ENCODE measurements around the gene CFAP299.
"Not testable (repeated sequence)": the region's sequence is repeated elsewhere in the genome, so short reads cannot be mapped to it uniquely, and the experiment has no call there.

CFAP299 gene

DNA sequence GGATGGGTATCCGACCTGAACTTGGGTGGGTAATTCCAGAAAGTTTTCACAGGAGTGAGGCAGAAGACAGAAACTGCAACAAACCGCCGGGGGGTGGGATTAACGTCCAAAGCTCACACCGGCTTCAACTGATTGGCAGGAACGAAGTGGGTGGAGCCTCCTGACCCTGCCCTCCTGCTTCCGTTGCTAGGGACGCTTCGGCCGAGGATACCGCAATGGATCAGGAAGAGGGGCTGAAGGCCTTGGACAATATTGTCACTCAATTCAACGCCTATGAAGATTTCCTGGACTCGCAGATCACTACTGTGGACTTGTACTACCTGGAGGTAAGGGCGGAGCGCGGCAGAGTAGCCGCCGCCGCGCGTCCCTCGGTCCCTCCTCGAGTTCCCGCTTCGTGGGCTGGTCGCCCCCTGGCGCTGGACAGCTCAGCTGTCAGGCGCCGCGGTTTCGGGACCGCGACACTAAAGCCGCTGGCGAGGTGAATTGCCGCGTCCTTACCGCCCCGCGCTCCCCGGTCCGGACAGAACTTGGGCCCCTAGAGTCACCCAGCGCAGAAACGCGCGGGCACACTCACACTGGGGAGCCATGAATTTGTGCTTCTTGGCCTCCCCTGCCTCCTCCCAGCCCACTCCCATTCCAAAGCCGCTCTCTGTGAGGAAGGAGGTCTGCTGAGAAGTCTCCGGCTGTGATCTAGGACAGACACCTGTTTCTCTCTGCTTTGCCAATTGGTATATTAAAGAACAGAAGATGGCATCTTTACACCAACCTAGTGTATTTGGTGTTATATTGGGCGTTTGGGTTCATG, at the start of gene CFAP299:
TSS of gene CFAP299 (plus strand) at position 177 of the 805 bp plus-strand sequence.
- peak; percentile 2 to 7 for DNase-seq (ENCODE audit: low read depth in 2 of 2)

DNA sequence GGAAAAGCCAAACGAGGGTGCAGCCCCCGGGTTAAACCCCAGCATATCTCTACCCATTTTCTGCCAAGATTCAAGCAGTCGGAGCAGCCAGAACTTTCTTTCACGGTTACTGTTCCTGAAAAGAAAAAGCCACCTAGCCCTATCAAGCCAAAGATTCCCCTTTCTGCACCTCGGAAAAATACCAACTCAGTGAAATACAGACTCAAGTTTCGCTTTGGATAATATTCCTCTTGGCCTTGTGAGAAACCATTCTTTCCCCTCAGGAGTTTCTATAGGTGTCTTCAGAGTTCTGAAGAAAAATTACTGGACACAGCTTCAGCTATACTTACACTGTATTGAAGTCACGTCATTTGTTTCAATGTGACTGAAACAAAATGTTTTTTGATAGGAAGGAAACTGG, 49.1 kb upstream of the CFAP299 start:
- no peak for DNase-seq (ENCODE audit: low read depth in 2 of 2)

DNA sequence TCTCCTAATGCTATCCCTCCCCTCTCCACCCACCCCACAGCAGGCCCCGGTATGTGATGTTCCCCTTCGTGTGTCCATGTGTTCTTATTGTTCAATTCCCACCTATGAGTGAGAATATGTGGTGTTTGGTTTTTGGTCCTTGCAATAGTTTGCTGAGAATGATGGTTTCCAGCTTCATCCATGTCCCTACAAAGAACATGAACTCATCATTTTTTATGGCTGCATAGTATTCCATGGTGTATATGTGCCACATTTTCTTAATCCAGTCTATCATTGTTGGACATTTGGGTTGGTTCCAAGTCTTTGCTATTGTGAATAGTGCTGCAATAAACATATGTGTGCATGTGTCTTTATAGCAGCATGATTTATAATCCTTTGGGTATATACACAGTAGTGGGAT, 44.9 kb upstream of the CFAP299 start:
- not testable (repeated sequence) for DNase-seq (ENCODE audit: low read depth in 2 of 2)

DNA sequence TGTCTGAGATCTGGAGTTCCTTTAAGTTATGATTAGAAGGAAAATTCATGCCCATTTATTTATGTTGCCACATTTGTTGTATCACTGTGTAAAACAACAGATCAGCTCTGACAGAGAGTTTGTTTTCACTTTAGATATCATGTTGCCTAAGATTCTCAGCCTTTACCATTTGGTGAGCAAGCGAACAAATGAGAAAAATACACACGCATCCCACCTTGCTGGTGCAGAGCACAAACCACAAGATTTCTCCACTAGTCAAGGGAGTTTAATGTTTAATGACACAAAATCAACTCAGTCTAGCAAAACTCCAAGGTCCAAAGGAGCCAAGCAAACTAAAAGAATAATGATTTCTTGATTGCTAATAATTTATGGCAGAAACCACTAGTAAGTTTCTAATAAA, 41.3 kb upstream of the CFAP299 start:
- DNase-seq (ENCODE audit: low read depth in 2 of 2), result no peak

DNA sequence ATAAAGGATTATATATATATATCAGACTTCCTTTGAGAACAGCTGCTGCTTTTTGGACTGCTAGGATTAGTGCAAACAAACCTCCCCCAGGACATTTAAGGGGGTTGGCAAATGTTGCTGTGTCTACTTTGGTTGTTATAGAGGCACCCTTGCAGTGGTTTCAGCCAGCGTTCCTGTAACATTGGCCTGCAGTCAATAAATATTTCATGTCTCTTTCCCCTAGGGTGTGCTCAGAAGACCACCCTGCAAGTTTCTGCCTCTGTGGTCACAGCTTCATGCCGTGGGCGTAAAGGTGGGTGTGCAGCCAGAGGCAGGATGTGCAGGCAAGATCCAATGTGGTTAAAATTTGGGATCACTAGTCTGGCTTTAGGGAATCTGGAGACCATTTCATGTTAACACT, 40.2 kb upstream of the CFAP299 start:
- no peak for DNase-seq (ENCODE audit: low read depth in 2 of 2)

DNA sequence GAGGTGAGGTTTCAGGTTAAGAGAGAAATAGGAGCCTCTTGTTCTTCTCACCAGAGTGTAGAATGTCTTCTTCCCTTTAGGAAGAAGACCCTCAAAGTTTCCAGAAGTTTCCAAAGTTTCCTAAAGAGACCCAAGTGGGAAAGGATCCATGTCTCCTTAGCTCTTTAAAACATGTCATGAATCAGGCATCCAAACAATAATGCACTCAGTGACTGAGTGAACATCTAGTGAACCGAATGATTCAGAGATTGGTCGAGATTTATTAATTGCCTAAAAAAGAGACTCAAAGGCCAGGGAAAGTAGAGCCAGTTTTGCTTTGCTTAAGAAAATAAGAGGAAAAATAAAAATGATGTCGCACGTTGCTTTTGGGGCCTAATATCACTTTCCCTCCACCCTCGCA, 39.7 kb upstream of the CFAP299 start:
- no peak for DNase-seq (ENCODE audit: low read depth in 2 of 2)

DNA sequence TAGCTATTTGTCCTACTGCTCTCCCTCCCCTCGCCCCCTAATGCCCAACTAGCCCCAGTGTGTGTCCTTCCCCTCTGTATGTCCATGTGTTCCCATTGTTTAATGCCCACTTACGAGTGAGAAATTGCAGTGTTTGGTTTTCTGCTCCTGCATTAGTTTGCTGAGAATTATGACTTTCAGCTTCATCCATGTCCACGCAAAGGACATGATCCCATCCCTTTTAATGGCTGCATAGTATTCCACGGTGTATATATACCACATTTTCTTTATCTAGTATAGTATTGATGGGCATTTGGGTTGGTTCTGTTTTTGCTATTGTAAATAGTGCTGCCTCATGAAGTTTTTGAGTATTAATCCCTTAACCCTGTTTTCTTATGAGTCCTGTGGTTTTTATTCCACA, 33.6 kb upstream of the CFAP299 start:
- DNase-seq (ENCODE audit: low read depth in 2 of 2), result no peak

DNA sequence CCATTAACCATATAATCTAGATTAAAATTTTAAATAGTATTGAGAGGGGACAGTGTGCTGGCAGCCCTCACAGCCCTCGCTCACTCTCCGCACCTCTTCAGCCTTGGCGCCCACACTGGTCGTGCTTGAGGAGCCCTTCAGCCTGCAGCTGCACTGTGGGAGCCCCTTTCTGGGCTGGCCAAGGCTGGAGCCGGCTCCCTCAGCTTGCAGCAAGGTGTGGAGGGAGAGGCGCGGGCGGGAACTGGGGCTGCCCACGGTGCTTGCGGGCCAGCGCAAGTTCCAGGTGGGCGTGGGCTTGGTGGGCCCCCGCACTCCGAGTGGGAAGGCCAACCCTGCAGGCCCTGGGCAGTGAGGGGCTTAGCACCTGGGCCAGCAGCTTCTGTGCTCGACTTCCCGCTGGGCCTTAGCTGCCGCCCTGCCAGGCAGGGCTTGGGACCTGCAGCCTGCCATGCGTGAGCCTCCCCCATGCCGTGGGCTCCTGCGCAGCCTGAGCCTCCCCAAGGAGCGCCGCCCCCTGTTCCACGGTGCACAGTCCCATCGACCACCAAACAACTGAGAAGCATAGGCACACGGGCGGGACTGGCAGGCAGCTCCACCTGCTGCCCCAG, 32.8 kb upstream of the CFAP299 start:
- DNase-seq (ENCODE audit: low read depth in 2 of 2), result no peak

DNA sequence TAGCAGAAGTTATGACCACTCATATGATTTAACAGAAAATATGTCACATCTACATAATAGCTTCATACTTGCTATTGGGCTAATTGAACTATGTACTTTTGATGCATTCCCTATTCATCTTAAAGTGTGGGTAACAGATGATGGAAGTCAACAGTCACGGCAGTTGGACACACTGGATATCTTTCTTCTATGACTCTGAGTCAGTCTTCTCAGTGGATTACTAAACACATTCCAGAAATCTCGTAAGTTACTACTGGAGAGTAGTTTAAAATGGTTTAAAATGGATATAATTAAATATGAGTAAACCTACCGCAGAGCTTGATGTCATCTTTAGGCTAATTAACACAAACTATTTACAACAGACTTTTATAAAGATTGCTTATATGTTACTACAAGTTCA, 30.1 kb upstream of the CFAP299 start:
- no peak for DNase-seq (ENCODE audit: low read depth in 2 of 2)

DNA sequence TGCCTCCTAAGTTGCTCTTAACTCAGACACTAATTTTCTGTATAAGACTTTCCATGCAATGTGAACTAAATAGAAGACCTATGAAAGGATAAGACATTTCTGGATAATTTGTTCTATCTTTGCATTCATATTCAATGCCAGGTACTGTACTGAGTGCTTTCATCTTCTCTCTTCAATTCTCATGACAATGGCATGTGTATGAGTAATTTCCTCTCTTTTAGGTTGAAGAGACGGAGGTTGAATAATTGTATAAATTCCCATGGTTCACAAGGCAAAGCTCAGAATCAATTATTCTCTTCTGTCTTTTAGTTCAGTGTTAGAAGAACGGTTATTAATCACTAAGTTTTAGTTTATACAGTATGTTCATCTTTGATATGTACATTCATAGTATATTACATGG, 29.3 kb upstream of the CFAP299 start:
- DNase-seq (ENCODE audit: low read depth in 2 of 2), result no peak

DNA sequence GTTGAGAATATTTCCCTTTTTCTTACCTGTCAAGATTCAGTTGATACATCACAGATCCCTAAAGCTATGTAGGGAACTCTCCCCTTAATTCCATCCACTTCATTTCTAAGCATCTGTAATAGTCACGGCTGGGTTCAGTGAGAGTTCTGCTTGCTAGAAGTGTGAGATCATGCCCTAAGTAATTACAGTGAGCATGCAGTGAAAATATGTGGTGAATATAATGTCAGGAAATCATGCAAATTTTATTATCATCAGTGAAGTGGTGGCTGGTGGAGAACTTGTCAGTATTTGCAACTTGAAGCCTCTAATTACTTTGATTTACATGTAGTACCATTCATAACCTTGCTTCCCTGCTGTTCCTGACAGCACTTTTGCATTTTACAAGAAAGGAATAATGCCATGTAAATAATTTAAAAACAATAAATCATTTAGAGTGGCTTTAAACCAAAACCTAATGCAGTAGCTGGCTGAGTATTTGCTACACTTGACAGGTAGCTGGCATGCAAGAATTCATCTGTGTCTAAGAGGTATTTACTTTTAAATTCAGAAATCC, 28.3 kb upstream of the CFAP299 start:
- DNase-seq (ENCODE audit: low read depth in 2 of 2), result no peak

DNA sequence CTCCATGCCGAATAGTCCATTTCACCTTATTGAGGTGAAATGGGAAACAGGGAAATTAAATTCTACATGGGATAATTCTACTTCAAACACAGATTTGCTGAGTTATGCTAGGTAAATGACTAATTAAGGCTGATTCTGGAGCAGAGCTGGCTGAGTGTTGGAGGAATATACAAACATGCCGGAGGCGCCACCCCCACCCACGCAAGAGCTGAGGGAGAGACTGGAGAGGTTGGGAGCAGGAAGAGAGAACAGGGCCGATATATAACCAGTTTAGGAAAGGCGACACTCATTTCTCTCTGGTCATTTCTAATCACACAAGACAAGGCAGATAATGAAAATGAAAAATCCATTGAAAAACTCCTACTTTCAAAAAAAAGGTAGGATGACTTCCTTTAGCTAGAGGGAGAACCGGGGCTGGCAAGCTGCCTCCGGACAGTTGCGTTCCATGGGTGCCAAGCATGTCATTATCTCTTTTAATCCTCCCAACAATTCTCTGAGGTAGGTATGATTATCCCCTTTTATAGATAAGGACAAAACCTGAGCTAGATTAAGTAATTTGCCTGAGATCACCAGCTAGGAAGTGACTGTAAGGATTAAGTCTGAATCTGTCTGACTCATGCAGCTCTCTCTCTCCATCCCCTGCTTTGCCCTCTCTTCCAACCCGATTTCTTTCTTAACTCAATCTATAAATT, 27.6 kb upstream of the CFAP299 start:
- no peak for DNase-seq (ENCODE audit: low read depth in 2 of 2)

DNA sequence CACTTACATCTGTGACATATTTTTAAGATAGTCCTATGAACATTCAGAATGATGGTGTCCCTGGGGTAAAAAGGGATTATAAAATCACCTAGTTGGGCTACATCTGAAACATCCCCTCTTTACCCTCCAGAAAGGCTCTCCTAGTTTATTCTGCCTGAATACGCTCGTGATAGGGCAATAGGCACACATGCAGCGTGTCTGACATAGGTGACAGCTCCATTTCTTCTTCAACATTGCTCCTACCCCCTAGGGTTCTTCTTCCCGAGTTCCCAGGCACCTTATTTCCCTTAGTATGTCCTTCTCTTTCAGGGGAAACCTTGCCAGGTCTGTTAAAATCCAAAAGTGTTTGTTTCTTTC, 27.1 kb upstream of the CFAP299 start:
- DNase-seq (ENCODE audit: low read depth in 2 of 2), result no peak

DNA sequence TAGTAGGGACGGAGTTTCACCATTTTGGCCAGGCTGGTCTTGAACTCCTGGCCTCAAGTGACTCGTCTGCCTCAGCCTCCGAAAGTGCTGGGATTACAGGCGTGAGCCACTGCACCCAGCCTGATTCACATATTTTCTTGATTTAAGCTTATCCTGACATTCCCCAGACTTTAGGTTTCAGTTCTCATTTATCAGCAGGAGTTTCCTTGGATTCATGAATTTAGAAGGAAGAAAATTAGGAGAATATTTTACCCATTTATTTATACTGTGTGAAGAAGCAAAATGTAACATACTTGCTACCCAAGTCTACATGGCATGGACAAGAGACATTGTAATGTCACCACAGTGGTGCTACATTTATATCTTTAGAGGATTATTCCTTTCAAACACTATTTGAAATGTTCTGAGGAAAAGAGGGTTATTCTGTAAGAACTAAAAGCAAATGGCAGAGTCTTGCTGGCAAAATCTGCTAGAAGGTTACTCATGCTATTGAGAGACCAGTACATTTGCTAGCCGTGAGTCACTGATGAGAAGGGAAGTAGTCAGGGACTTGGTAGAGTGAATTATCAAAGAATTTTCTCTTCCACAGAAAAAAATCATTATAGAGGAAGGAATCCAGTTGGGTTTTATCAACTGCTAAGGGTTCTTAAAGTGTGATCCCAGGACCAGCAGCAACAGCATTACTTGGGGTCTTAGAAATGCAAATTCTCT, 26.1 kb upstream of the CFAP299 start:
- DNase-seq (ENCODE audit: low read depth in 2 of 2), result no peak

DNA sequence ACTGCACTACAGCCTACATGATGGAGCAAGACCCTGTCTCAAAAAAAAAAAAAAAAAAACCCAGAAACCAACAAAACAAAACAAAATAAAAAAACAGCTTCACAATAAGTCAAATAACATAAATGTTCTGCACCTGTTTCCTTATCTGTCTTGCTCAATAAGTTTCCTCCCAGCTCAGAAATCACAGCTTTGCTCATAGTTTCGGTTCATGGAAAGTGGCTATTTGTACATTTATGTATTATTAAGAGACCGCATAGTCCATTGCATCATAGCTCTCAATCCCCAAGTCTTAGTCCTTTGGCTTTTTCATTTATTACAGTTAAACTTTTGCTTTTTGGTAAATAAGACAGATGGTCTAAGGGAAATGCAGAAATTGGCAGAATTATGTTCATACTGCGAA, 24.4 kb upstream of the CFAP299 start:
- no peak for DNase-seq (ENCODE audit: low read depth in 2 of 2)

DNA sequence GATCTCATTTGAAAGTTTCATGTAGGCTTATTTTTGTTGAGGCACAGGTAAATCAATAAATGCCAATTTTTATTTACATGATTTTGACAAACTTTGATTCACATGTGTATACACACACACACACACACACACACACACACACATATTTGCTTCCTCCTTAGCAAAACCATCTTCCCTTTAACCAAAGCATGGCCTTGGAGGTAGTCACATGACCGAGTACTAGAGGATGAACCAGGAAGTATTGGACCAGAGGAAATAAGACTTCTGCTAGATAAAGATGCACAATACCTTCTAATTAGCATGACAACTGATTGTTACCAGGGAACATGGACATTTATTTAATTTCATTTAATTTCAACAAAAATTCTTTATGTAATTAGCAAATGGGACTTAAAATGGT, 23.4 kb upstream of the CFAP299 start:
- DNase-seq (ENCODE audit: low read depth in 2 of 2), result no peak

DNA sequence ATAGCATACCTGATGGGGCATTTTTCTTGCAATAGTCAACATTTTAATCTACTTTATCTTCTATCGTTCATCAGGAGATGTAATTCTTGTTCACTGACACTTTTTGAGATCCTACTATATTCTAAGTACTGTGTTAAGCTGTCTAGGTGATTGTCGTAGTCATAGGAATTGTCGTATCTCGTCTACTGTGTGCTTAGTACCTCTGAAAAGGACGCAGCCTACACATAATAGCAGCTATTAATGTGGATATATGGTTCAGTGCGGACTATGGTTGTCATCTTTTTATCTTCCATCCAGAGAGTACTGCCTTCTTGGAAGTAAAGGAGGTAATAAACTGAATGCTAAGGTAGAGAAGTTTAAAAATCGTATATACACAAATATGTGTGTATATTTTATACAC, 21.9 kb upstream of the CFAP299 start:
- no peak for DNase-seq (ENCODE audit: low read depth in 2 of 2)

DNA sequence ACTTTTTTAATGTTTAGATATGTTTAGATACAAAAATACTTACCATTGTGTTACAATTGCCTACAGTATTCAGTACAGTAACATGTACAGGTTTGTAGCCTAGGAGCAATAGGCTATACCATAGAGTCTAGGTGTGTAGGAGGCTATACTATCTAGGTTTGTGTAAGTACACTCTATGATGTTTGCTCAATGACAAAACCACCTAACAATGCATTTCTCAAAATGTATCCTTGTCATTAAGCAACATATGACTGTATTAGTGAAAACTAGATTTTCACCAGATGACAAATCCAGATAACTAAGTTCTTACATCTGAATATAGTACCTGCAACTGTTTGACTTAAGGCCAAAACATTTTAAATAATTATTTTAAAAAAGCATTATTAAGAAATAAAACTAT, 19.7 kb upstream of the CFAP299 start:
- not testable (repeated sequence) for DNase-seq (ENCODE audit: low read depth in 2 of 2)

DNA sequence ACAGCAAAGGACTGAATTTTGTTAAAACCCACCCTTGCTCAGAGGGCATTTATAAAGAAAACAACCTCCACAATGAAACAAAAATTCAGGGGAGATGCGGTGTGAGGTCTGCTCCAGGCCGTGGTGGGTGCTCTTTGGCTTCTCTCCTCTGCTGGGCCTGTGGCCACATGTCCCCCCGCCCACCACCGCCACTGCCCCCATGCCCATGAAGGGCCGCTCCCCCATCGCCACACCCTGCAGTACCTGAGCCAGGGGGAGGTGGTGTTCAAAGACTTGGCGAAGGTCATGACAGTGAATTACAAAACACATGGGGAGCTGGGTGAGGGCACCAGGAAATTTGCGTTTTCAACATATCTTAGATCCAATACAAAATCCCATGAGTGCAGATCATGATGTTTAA, 14.2 kb upstream of the CFAP299 start:
- no peak for DNase-seq (ENCODE audit: low read depth in 2 of 2)

DNA sequence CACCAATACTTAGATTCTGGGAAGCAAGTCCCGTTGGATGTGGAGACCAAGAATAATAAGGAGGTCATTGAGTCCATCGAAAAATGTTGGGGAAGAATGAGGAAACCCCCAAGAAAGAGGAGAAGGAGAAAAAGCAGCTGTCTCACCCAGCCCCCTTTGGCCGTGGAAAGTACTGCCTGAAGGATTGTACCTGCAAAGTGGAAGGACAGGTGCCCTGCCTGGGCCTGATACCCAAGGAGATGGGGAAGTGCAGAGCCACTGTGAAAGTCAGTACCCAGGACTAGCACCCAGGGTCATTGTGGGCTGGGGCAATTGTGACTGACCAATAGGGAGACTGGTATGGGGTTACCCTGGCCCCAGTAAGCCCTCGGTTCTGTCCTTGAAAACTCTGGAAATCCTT, 13.8 kb upstream of the CFAP299 start:
- DNase-seq (ENCODE audit: low read depth in 2 of 2), result no peak

DNA sequence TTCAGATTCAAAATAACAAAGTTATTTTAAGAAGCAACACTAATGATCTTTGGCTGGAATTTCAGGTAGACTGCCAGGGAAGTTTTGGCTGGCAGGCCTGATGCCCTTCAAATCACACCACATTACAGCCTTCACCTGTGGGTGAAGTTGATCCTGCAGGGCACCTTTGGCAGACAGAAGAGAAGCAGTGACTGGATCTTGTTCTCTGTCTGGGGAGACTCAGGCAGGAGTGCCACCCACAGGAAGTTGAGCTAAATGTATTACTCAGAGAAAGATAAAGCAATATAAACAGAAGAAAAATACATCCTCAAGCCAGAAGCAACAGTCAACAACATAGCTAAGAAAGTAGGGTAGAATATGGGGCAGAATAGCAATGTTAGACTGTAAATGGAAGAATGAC, 12.8 kb upstream of the CFAP299 start:
- no peak for DNase-seq (ENCODE audit: low read depth in 2 of 2)

DNA sequence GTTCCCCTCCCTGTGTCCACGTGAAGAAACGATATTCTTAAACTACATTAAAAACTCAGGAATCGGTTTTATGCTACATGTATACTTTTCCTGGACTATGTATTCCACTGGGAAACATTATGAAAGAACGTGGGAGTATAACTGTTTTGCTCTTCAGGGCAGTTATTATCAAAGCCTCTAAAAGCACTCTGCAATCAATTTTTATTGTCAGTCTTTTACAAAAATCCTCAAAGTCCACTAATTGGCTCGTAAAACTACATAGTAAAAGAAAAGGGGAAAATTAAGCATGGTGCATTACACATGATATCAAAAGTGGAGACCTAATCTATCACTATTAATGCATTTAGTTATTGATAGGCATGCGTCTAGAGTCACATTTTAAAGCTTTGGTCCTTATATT, 11.4 kb upstream of the CFAP299 start:
- no peak for DNase-seq (ENCODE audit: low read depth in 2 of 2)

Measured in stimulated activated CD8-positive, alpha-beta memory T cell treated with anti-CD3 and anti-CD28 coated beads, Interleukin-2, amount 100 ng/mL, for 1 hour (primary cell).